Mucosa of rectum (tissue), 2 donors: ENCODE measurements around the gene LARGE2.

Source experiments
- H3K27ac ChIP-seq, 2 donors: one replicate each; pipeline ENCODE4 v1.7.0; 2013; ENCODE audit warnings: inconsistent platforms in 2 of 2, low read depth in 2 of 2, low read length in 2 of 2
- H3K27me3 ChIP-seq, 2 donors: one replicate each; pipeline ENCODE4 v1.7.0; 2013; ENCODE audit warnings: low read length in 2 of 2; ENCODE audit not compliant: control insufficient read depth in 2 of 2, insufficient read depth in 2 of 2
- H3K36me3 ChIP-seq, 2 donors: one replicate each; pipeline ENCODE4 v1.7.0; 2013; ENCODE audit warnings: low read length in 2 of 2; ENCODE audit not compliant: control insufficient read depth in 2 of 2, insufficient read depth in 2 of 2
- H3K4me1 ChIP-seq, 2 donors: one replicate each; pipeline ENCODE4 v1.7.0; 2013; ENCODE audit warnings: low read length in 2 of 2, mild to moderate bottlenecking in 1 of 2; ENCODE audit not compliant: control insufficient read depth in 2 of 2, insufficient read depth in 2 of 2
- H3K4me3 ChIP-seq, 2 donors: one replicate each; pipeline ENCODE4 v1.7.0; 2013; ENCODE audit warnings: low read length in 2 of 2
- H3K9ac ChIP-seq, 2 donors: one replicate each; pipeline ENCODE4 v1.7.0; 2013; ENCODE audit warnings: low read length in 2 of 2, low read depth in 1 of 2, mild to moderate bottlenecking in 1 of 2
- H3K9me3 ChIP-seq, 2 donors: one replicate each; pipeline ENCODE4 v1.7.0; 2013; ENCODE audit warnings: low read length in 2 of 2; ENCODE audit not compliant: control insufficient read depth in 2 of 2
- donor health status: healthy.
- donor health status: Normal muscosa, but diverticular disease.

Gene LARGE2

GRCh38 chr11:45885921-45886721 is 36.3 kb upstream of the LARGE2 start:
- Histone ChIP-seq H3K27me3 (no peaks in the 10 kb centered on the region), H3K4me3 (peak overlapping the region; percentile 37 to 53), H3K9me3 (no peaks in the 10 kb centered on the region), H3K4me1 (peaks cover 0 to 3% of the 10 kb centered on the region in 2 donors), H3K9ac (no peak overlapping the region), H3K27ac (no peak overlapping the region), H3K36me3 (peaks cover 11 to 16% of the 10 kb centered on the region in 2 donors)

GRCh38 chr11:45886816-45887520 is 35.5 kb upstream of the LARGE2 start:
- Histone ChIP-seq H3K27ac (no peak overlapping the region), H3K9ac (no peak overlapping the region)

GRCh38 chr11:45887587-45887986 is 34.9 kb upstream of the LARGE2 start:
- no peak overlapping the region for H3K4me3 ChIP-seq
- no peaks in the 10 kb centered on the region for H3K9me3 ChIP-seq
- H3K4me1 ChIP-seq, result peaks cover 0 to 3% of the 10 kb centered on the region in 2 donors
- H3K27ac ChIP-seq, result no peak overlapping the region
- H3K9ac ChIP-seq, result no peak overlapping the region
- peaks cover 0 to 2% of the 10 kb centered on the region in 2 donors for H3K36me3 ChIP-seq
- H3K27me3 ChIP-seq, result no peaks in the 10 kb centered on the region

More at GRCh38 chr11:45886816-45887520, 35.5 kb upstream of the LARGE2 start:
- H3K4me1 ChIP-seq, result peaks cover 0 to 3% of the 10 kb centered on the region in 2 donors
- H3K36me3 ChIP-seq, result peaks cover 2 to 7% of the 10 kb centered on the region in 2 donors
- no peaks in the 10 kb centered on the region for H3K9me3 ChIP-seq
- H3K4me3 ChIP-seq, result no peak overlapping the region
- no peaks in the 10 kb centered on the region for H3K27me3 ChIP-seq

GRCh38 chr11:45889555-45889954 is 32.9 kb upstream of the LARGE2 start:
- Histone ChIP-seq H3K4me3 (no peak overlapping the region), H3K36me3 (no peaks in the 10 kb centered on the region), H3K27me3 (no peaks in the 10 kb centered on the region), H3K27ac (no peak overlapping the region), H3K9me3 (no peaks in the 10 kb centered on the region), H3K4me1 (peaks cover 0 to 3% of the 10 kb centered on the region in 2 donors), H3K9ac (no peak overlapping the region)

GRCh38 chr11:45889966-45890365 is 32.5 kb upstream of the LARGE2 start:
- Histone ChIP-seq H3K36me3 (no peaks in the 10 kb centered on the region), H3K27ac (no peak overlapping the region), H3K4me3 (no peak overlapping the region), H3K27me3 (no peaks in the 10 kb centered on the region), H3K9me3 (no peaks in the 10 kb centered on the region), H3K9ac (no peak overlapping the region), H3K4me1 (peaks cover 0 to 2% of the 10 kb centered on the region in 2 donors)

- Histone ChIP-seq H3K36me3 (no peaks in the 10 kb centered on the region), H3K27me3 (no peaks in the 10 kb centered on the region), H3K9ac (no peak overlapping the region), H3K4me3 (no peak overlapping the region), H3K9me3 (no peaks in the 10 kb centered on the region), H3K4me1 (no peaks in the 10 kb centered on the region), H3K27ac (no peak overlapping the region)
Observed at GRCh38 chr11:45890886-45891550, 31.4 kb upstream of the LARGE2 start.

- no peak overlapping the region for H3K9ac ChIP-seq
- H3K4me1 ChIP-seq, result no peaks in the 10 kb centered on the region
- peaks cover 0 to 4% of the 10 kb centered on the region in 2 donors for H3K27me3 ChIP-seq
- H3K27ac ChIP-seq, result no peak overlapping the region
- H3K36me3 ChIP-seq, result no peaks in the 10 kb centered on the region
- no peaks in the 10 kb centered on the region for H3K9me3 ChIP-seq
- H3K4me3 ChIP-seq, result no peak overlapping the region
Observed at GRCh38 chr11:45892856-45893255, 29.6 kb upstream of the LARGE2 start.

GRCh38 chr11:45894555-45895247 is 27.8 kb upstream of the LARGE2 start:
- Histone ChIP-seq H3K27me3 (peaks cover 3 to 16% of the 10 kb centered on the region in 2 donors), H3K36me3 (no peaks in the 10 kb centered on the region), H3K9me3 (no peaks in the 10 kb centered on the region), H3K9ac (no peak overlapping the region), H3K27ac (no peak overlapping the region), H3K4me1 (peaks cover 4 to 6% of the 10 kb centered on the region in 2 donors), H3K4me3 (no peak overlapping the region)

- Histone ChIP-seq H3K9ac (no peak overlapping the region), H3K9me3 (no peaks in the 10 kb centered on the region), H3K27me3 (peaks cover 6 to 20% of the 10 kb centered on the region in 2 donors), H3K27ac (no peak overlapping the region), H3K4me3 (no peak overlapping the region), H3K36me3 (no peaks in the 10 kb centered on the region), H3K4me1 (peaks cover 4 to 10% of the 10 kb centered on the region in 2 donors)
Observed at GRCh38 chr11:45895553-45896259, 26.8 kb upstream of the LARGE2 start.
